Thyroid gland (tissue), 4 donors: ENCODE results near the gene MTUS2.

Experiments used
- POLR2A ChIP-seq, 2 donors: fragments of 450-650 bp; IDR thresholded peaks; one replicate each; pipeline ENCODE4 v1.6.1; 2017; ENCODE audit warnings: antibody characterized with exemption in 2 of 2, mild to moderate bottlenecking in 2 of 2, moderate library complexity in 1 of 2
- TF ChIP-seq, protein P1 (sequence below), 6 experiments: fragments of 200-600 bp in 3 of 6; fragments of 450-650 bp in 3 of 6; sonication (generic) in 3 of 6; IDR thresholded peaks; one replicate each; pipeline ENCODE4 v1.5.1; 2016 to 2019; ENCODE audit warnings: antibody characterized with exemption in 6 of 6, mild to moderate bottlenecking in 2 of 6, inconsistent platforms in 1 of 6, moderate library complexity in 1 of 6

DNA sequence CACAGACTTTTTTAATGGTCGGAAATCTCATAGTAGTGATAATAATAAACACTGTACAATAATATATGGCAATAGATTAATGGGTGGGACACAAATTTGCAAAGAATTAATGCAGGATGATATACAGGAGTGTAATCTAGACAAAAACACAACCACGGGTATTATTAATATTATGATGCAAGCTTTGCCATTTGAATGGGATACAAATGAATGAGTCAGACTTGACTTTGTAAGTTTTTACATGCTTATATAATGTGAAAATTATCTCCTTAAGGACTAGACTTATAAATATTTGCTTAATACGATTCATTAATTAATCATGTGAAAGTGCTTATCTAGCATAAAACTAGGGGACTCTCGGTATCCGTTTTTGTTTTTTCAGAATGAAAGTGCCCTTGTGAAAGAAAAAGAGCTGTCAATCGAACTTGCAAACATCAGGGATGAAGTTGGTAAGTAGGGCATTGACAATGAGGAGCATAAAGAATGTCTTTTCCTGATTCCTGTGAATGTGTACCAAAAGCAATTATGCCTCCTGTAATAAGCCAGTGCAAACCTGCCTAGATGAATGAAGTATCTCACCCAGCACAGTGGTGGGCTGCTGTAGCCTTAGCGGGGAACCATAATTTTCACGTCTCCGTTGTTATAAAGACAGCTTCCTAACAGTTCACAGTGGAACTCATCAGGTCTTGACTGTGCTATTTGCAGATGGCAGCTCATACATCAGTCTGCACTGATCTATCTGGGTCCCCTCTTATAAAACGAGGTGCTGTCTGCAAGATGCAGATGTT is 619.7 kb downstream of the MTUS2 start:
- TF ChIP-seq, protein P1, sequence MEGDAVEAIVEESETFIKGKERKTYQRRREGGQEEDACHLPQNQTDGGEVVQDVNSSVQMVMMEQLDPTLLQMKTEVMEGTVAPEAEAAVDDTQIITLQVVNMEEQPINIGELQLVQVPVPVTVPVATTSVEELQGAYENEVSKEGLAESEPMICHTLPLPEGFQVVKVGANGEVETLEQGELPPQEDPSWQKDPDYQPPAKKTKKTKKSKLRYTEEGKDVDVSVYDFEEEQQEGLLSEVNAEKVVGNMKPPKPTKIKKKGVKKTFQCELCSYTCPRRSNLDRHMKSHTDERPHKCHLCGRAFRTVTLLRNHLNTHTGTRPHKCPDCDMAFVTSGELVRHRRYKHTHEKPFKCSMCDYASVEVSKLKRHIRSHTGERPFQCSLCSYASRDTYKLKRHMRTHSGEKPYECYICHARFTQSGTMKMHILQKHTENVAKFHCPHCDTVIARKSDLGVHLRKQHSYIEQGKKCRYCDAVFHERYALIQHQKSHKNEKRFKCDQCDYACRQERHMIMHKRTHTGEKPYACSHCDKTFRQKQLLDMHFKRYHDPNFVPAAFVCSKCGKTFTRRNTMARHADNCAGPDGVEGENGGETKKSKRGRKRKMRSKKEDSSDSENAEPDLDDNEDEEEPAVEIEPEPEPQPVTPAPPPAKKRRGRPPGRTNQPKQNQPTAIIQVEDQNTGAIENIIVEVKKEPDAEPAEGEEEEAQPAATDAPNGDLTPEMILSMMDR (IDR thresholded peaks at IDR 0.05) = no peak
- no peak for TF ChIP-seq POLR2A (IDR thresholded peaks at IDR 0.05)
